Inflammatory macrophage treated with lipopolysaccharide for 4 hours (primary cell): ENCODE results near the gene RNF121.
A peak's percentile ranks its signal among the peaks of the same experiment; 100 is the strongest.

Source experiments
- DNase-seq: peaks from one replicate; pipeline ENCODE4 v3.0.0-alpha.2; 2020

Gene RNF121

DNA sequence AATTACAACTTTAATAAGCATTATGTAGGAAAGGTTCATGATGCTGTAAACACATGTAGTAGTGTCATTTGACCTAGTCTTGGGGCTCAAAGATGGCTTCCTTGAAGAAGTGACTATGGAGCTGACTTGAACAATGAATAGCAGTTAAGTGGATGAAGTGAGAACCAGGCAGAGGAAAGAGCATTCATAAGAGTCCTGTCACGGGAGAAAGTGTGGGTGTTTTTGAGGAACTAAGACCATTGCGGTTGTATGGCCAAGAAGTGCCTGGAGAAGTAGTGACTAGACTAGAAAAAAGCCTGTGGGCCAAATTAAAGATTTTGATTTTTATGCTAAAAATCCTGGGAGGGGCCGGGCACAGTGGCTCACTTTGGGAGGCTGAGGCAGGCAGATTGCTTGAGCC, 62.6 kb downstream of the RNF121 start:
- DNase-seq = peak; percentile 96

DNA sequence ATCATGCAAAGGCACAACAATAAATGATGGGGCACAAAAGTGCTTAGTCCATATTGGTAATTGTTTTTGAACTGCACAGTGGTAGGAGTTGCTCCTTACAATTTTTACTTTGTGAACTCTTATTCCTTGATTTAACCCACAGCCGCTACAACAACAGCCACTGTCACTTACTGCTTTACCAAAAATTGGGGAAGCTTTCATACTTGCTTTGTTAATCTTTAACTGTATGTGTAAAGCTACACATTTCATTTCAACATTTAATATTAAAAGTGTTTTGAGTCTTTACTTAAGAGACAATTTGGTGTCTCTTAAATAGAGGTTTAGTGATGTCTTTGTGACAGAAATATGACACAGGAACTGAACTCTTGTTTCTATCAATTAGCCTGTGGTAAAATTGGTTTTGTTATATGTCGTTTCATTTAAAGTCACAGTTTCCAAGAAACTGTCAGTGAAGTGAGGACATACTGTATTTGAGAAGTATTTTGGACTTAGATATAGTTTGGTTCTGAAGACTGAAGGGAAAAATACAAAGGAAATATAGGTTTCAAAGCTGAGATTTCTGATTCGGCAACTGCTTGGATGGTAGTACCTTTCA, 63.4 kb downstream of the RNF121 start:
- DNase-seq = peak; percentile 32

DNA sequence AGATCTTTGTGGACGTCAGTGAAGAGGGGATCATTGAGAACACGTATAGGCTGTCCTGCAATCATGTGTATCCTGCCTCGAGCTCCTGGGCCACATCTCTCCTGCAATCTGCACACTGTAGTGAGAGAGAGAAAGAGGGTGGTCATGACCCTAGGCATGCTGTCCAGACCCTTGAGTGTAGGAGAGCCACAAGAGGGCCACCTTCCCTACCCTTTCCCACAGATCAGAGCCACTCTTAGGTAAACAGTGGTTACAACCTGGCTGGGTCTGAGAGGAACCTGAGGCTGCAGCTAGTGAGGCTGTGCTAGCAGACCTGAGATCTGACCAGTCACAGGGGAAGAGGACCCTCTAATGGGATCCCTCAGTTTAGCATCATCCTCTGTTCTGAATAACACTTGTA, 65.9 kb downstream of the RNF121 start:
- DNase-seq = no peak

DNA sequence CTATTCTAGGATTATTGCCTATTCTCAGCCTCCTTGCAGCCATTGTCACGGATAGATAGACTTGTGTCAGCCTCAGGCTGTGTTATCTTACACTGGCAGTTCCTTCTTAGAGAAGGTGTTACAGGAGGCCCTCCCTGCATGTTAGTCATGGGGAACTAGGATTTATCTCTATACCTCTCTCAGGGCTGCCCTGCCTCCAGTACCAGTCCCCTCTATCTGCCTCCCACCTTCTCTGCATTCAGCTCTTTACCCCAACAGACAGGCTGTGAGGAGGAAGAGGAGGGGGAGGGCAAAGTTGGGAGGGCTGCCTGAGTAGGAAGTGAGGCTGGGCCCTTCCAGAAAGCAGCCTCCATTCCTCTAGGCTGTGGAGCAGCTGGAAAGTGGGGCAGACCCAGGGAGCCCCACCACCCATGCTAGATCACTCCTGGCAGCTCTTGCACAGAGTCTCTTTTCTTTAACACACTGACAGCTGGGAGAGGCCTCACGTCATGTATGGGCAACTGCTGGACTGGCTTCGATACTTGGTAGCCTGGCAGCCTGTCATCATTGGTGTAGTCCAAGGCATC, 67.0 kb downstream of the RNF121 start:
- no peak for DNase-seq

DNA sequence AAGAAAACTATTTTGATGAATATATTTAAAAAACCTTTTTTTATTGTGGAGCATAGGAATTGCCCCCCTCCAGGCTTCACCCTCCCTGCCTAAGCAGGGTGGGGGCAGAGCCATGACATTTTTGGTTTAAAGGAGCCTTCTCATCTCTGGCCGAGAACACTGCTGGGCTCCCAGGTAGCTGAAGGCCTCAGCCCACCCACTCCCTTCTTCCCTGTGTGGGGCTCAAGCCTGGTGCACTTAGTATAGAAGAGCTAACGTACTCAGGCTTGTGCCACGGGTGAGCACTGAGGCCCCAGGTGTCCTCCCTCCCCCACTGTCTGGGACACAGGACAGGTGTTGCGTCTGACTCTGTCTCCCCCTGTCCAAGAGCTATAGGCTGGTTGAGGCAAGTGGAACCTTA, 67.7 kb downstream of the RNF121 start:
- DNase-seq = no peak

DNA sequence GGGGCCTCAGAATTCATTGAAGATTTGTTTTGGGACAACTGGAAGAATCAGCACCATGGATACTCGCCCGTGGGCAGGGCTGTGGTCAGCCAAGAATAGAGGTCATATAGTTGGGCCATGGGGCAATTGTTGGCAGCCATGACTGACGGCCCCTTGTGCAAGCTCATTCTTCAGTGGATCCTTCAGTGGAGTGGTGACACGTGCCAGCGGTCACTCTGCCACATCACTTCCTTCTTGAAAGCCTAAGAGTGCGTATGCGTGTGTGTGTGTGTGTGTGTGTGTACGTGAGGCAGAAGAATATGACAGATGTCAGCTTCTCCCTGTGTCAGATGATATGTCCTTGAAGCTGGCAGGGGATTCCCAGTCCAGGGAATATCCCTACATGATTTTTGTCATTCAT, 68.1 kb downstream of the RNF121 start:
- DNase-seq = peak; percentile 98

DNA sequence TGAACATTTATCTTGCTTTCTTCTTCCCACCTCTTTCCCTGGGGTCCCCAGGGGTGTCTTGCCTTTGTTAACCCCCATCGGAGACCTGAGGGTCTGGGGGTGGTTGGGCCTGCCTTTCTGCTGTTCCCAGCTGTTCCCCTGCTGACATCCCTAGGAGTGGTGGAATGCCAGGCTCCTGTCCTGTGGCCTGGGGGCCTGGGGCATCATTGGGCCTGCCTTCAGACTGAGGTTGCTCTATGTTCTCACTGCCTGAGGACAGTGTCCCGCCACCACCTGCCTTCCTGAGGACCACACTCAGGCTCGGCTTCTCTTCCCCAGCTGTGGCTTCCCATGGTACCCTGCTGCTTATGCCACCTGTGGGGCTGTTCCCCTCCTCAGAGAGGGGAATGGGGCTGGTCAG, 68.7 kb downstream of the RNF121 start:
- no peak for DNase-seq

DNA sequence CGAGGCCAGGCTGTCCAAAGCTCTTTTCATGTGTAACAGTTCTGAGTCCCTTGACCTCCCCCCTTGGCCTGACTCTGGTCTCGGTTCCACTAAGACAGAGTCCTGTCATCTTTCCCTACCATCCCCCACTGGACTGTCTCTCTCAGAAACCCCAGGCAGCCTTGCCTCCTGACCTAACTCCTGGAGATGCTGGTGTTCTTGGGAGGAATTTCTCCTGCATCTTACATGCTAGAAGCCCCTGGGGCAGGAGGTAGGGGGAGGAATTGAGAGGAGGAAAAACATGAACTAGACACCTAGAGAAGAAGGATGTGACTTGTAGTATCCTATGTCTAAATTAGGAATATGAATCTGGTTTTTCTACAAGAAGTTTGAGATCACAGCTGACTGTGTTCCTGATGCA, 69.2 kb downstream of the RNF121 start:
- DNase-seq = no peak

DNA sequence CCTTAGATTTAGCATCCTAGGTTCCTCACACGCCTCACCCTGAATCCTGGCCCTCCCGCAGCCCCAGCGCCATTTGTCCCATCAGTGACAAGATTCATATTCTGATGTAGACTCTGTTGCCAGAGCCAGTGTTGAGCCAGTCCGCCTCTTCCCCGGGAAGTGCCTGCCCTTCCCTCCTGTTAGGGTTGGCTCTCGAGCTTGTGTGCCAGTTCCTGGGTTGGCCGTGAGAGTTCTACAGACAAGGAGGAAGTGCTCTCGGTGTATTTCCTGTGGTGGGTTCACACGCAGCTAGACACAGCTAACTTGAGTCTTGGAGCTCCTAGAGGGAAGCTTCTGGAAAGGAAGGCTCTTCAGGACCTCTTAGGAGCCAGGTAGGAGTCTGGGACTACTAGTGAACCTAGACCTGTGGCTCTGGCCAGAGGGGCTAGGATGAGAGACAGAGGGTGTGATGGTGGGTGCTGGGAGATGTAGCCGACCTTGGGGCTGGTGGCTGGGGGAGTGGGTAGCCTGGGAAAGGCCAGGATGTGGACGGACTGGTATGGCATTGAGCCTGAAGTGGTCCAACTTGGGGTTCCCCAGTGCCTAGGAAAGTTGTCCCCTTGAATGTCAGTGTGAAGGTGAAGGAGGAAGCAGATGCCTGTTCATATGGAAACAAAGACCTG, 69.9 kb downstream of the RNF121 start, which contains the start of gene IL18BP:
Gene IL18BP, plus strand, starts transcription at position 261 of the 662 bp plus-strand sequence. CDS start 1,076 bp downstream, outside the sequence.
- peak; percentile 81 for DNase-seq

DNA sequence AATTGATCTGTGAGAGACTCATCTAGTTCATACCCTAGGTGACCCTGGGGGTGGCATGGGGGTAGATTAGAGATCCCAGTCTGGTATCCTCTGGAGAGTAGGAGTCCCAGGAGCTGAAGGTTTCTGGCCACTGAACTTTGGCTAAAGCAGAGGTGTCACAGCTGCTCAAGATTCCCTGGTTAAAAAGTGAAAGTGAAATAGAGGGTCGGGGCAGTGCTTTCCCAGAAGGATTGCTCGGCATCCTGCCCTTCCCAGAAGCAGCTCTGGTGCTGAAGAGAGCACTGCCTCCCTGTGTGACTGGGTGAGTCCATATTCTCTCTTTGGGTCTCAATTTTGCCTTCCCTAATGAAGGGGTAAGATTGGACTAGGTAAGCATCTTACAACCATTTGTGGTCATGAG, 70.5 kb downstream of the RNF121 start:
- peak; percentile 10 for DNase-seq

DNA sequence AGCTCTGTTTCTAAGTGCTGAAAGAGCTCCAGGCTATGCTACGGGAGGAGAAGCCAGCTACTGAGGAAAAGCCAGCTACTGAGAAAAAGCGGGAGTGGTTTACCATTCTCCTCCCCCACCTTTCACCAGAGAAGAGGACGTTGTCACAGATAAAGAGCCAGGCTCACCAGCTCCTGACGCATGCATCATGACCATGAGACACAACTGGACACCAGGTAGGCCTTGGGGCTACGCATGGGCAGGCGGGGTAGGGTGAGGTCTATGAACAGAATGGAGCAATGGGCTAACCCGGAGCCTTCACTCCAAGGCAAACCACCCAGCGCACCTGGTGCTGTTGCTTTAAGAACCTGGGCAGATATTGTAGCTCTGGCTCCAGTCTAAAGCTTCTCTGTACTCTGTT, 71.0 kb downstream of the RNF121 start:
- no peak for DNase-seq

DNA sequence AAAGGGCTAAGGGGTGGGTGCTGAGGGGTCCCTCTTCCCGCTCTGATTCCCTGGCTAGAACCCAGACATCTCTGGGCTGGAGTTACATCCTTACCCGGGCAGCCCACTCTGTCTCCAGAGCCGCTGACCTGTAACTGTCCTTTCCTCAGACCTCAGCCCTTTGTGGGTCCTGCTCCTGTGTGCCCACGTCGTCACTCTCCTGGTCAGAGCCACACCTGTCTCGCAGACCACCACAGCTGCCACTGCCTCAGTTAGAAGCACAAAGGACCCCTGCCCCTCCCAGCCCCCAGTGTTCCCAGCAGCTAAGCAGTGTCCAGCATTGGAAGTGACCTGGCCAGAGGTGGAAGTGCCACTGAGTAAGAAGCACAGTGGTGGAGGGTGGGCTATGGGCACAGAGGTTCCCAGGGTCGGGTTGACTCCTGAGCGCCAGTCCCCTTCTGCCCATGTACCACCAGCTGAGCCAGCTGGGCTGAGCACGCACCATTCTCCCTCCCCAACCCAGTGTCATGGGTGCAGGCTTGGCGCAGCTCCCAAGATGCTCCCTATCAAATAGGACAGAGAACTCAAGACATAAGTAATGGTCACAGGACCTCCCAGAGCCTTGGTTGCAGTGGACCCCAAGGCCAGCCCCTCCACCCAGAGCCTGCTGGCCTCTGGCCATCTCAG, 71.5 kb downstream of the RNF121 start:
- DNase-seq = no peak

DNA sequence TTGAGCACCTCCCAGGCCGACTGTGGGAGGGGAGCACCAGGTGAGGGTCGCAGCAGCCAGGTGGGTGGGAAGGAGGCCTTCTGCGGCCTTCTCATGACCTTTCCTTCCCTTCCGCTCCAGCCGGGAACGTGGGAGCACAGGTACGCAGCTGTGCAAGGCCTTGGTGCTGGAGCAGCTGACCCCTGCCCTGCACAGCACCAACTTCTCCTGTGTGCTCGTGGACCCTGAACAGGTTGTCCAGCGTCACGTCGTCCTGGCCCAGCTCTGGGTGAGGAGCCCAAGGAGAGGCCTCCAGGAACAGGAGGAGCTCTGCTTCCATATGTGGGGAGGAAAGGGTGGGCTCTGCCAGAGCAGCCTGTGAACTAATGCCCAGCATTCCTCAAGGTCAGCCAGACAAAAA, 72.4 kb downstream of the RNF121 start:
- no peak for DNase-seq

DNA sequence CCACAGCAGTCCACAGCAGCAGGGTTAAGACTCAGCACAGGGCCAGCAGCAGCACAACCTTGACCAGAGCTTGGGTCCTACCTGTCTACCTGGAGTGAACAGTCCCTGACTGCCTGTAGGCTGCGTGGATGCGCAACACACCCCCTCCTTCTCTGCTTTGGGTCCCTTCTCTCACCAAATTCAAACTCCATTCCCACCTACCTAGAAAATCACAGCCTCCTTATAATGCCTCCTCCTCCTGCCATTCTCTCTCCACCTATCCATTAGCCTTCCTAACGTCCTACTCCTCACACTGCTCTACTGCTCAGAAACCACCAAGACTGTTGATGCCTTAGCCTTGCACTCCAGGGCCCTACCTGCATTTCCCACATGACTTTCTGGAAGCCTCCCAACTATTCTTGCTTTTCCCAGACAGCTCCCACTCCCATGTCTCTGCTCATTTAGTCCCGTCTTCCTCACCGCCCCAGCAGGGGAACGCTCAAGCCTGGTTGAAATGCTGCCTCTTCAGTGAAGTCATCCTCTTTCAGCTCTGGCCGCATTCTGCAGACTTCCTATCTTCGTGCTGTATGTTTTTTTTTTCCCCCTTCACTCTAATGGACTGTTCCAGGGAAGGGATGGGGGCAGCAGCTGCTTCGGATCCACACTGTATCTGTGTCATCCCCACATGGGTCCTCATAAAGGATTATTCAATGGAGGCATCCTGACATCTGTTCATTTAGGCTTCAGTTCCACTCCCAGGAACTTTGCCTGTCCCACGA, 73.2 kb downstream of the RNF121 start:
- DNase-seq = no peak

DNA sequence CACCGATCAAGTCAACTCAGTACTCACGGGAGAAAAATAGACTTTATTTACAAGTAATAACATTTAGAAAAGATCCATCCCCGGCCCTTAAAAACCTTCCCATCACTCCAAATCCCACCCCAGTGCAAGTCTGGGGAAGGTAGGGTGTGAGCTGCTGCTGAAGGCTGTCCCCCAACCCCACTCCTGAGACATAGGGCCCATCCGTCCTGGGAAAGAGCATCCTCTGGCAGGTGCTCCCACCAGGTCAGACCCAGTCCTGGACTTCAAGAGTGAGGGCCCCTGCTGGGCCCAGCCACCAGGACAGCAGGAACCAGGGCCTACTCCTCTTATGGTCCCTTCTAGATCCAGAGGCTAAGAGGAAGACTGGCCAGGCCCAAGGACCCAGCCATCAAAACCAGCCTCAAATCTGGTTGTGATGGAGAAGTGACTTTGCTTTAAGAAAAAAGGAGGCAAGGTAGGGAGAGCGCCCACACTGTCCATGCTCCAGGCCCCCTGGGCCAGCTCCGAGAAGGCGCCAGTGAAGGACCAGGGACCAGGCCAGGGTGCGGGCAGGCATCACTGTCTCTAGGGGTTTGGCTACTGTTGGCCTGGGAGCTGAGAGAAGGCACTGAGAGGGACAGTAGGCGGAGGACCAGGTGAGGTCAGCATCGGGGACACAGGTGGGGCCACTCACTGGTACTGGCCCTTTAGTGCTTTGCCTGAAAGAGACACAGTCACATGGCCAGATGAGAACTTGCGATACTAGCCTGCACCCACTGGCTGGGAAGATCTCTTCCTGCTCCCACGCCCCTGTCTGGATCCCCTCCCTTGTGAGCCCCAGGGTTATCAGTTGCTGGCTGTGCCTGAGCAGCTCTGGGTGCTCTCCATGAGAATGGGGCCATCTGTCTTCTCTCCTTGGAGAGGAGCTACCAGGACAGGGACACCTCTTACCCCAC, 74.3 kb downstream of the RNF121 start:
- DNase-seq = no peak

DNA sequence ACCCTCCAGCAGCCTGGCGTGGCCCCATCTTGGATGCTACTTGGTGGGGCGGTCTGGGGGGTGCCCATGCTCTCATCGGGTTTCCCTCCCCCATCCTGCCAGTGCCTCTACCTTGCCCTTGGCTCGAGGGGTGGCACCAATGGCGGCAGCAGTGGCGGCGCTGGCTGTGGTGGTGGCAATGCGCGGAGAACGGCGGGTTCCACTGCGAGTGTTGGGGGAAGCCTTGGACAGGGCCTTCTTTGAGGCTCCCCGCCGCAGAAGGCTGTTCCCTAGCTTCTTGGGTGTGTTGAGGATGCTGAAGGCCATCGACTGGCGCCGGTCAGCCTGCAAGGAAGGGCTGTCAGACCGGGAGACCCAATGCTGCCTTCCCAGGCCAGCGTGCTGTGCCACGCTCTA, 74.9 kb downstream of the RNF121 start:
- DNase-seq = no peak

DNA sequence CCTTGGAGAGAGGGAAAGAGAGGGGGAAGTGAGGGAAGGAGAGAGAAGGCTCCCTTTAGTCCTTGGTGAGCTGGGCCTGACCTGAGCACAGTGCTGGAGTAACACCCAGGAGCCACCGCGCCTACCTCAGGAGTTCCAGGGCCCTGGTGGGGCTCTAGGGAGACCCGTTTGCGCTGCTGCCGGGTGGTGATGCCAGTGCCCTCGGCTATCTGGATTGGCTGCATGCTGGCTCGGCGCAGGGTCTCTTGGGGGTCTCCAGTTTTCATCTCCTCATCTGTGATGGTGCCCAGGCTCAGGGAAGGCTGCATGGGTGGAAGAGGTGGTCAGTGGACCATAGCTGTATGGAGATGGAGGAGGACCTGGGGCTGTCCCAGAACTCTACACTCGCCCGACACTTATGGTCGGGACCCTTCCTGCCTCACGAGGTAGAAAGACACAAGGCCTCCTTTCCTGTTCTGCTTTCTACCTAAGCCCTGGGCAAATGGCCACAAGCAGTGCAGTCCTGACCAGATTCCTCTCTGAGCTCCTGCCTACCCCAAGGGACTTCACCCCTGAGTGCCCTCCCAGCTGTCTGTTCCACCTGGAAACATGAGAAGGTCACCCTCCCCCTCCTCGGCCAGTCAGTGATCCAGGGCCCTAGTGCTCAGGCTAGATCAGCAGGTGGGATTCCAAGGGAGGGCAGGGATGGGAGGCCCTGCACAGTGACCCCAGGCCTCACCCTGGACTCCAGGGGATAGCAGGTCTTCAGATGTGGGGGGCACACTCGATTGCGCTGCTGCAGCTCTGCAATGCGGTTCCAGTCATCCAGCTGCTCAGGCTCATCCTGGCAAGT, 75.9 kb downstream of the RNF121 start:
- no peak for DNase-seq

DNA sequence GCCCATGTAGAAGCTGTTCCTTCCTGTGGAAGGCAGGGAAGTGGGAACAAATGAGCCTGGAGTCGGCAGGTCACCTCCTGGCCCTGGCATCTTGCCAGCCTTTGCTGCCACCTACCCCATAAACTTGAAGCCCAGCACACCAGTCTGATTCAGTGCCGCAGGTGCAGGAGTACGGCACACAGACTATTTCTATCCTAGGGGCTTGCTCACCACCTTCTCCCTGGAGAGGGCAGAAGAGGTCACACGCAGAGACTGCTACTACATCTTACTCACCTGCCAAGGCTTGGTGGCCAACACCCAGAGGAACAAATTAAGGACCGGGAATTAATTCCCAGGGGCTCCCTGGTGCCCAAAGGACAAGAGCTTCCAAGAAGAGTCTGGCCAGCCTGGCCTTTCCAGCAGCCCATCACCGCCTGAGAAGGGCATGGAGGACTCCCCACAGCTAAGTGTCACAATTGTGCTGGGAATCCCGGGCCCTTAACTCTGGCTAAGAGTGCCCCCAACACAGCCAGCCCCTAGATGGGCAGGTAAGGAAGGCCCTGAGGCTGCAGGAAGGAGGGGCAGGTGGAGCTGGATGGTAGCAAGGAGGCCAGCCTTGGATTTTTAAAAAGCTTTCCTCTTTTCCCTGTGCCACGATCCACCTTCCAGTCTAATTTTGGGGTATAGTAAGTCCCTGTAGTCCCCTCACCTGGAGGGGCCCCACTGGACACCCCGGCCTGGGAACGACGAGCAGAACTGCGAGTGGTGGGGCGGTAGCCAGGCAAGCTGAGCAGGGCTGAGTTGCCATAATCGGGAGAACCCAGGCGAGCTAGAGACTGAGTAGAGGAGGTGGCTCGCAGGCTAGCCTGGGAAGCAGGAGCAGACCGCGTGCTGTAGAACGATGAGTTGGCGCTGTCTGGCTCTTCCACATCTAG, 76.8 kb downstream of the RNF121 start:
- no peak for DNase-seq

DNA sequence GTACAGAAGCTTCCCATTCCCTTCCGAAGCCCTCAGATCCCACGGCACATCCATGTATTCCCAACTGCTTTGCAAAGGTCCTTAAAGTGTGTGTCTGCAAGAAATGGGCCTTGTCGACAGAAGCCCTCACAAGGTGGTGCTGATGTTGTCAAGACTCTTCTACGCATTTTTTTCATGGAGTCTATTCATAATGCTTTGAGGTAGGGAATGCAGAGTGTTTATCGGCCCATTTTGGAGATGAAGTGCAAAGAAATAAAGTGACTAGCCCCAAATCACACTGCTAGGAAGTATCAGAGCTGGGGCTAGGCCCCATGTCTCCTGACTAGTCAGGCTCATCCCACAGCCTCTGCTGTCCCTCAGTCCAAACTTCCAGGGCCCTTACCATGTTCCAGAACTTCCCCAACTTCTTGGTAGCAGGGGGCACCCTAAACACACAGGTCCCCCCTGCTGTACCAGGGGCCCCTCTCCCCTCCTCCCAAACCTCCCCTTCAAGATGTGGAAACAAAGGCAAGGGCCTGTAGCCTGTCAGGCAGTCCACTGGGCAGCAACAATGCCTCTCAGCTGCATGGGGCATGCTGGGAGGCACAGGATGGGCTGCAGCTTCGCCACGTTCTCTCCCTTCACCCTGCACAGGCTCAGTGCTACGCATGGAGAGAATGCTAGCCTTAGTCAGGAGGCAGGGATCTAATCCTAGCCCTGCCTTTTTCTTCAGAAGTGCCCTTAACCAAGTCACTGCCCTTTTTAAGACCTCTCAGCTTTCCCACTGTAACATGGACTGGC, 77.7 kb downstream of the RNF121 start:
- no peak for DNase-seq
